B cell (primary cell): Measurements from ENCODE around the gene PLA2G10.
"Not testable (repeated sequence)": the region's sequence is repeated elsewhere in the genome, so short reads cannot be mapped to it uniquely, and the experiment has no call there.

ENCODE experiments used
- EZH2 ChIP-seq: IDR thresholded peaks from 2 replicates; pipeline ENCODE4 v1.6.1; 2012; ENCODE audit warnings: borderline replicate concordance, low read depth, mild to moderate bottlenecking, moderate library complexity, low read length; ENCODE audit not compliant: insufficient read depth, poor library complexity, severe bottlenecking
- TF ChIP-seq, protein P1 (sequence below): fragments of 200-600 bp; IDR thresholded peaks from one replicate; pipeline ENCODE4 v1.8.0; 2022; ENCODE audit warnings: antibody characterized with exemption, mild to moderate bottlenecking

DNA sequence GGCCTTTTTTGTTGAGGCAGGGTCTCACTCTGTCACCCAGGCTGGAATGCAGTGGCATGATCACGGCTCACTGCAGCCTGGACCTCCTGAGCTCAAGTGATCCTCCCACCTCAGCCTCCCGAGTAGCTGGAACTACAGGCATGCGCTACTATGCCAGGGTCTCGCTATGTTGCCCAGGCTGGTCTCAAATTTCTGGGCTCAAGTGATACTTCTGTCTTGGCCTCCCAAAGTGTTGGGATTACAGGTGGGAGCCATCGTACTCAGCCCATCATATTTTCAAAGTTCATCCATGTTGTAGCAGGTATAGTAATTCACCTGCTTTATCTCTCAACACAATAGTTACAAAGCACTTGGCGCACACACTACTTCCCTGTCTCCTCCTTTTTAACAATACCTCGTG lies 13.7 kb downstream of the PLA2G10 start:
- TF ChIP-seq, protein P1, sequence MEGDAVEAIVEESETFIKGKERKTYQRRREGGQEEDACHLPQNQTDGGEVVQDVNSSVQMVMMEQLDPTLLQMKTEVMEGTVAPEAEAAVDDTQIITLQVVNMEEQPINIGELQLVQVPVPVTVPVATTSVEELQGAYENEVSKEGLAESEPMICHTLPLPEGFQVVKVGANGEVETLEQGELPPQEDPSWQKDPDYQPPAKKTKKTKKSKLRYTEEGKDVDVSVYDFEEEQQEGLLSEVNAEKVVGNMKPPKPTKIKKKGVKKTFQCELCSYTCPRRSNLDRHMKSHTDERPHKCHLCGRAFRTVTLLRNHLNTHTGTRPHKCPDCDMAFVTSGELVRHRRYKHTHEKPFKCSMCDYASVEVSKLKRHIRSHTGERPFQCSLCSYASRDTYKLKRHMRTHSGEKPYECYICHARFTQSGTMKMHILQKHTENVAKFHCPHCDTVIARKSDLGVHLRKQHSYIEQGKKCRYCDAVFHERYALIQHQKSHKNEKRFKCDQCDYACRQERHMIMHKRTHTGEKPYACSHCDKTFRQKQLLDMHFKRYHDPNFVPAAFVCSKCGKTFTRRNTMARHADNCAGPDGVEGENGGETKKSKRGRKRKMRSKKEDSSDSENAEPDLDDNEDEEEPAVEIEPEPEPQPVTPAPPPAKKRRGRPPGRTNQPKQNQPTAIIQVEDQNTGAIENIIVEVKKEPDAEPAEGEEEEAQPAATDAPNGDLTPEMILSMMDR = not testable (repeated sequence)
- not testable (repeated sequence) for TF ChIP-seq EZH2
